ENCODE measurements around the gene RAB20.
"Not testable (repeated sequence)": the region's sequence is repeated elsewhere in the genome, so short reads cannot be mapped to it uniquely, and the experiment has no call there.

RAB20 gene

GRCh38 chr13:110509971-110510786 is 51.3 kb downstream of the RAB20 start:
- no peak for DNase-seq (ENCODE audit: low read depth)

- DNase-seq (ENCODE audit: low read depth): no peak
Observed at GRCh38 chr13:110509478-110509926, 52.0 kb downstream of the RAB20 start.

DNA sequence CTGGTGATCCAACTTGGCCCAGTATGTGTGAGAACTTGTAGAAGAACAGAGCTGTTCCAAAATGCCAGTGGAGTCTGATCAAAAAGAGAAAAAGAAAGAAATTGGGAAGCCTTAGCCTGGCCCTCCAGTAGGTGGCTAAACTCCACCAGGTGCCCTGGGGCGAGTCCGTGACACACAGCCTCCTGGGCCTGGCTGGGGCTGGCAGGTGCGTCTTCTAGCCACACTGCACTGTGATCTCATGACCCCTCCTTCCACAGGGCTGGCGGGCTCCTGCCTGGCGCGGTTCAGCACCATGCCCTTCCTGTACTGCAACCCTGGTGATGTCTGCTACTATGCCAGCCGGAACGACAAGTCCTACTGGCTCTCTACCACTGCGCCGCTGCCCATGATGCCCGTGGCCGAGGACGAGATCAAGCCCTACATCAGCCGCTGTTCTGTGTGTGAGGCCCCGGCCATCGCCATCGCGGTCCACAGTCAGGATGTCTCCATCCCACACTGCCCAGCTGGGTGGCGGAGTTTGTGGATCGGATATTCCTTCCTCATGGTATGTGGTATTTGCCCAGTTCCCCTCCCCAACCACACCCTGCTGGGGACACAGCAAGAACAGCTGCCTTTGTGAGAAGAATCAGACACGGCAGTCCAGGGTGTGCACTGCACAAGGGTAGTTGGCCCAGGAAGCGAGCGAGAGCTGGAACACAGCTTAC is 53.7 kb downstream of the RAB20 start:
- DNase-seq (ENCODE audit: low read depth): no peak

DNA sequence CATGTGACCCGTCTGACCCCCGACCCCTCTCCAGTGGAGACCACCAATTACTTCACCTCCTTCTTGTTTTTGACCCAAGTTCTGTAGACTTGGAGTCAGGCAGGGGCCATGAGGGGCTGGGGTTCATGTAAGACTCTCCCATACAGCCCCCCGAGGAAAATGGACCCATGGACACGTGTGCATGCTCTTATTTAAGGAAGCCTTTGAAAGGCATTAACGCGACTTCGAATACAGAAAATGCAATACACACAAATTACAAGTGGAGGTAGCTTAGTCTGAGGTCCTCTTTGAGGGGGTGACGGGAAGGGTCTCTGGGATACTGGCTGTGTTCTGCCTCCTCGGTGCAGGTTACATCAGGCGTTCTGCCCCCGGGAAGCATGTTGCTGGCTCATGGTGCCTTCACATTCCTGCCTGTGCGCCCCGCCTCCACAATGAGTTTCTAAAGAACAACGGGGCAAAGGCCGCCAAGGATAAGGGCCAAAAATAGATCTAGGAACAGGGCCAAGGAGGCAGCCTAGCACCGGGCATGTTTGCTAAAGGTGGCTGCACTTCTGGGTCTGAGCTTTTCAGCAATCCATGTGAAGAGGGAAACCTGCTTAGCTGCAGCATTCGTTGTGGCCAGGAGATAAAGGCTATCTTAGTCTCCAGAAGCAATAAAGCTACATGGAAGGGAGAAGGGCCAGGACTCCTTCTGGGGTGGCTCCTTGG is 54.5 kb downstream of the RAB20 start:
- DNase-seq (ENCODE audit: low read depth): no peak

- DNase-seq (ENCODE audit: low read depth): no peak
Observed at GRCh38 chr13:110506396-110506795, 55.1 kb downstream of the RAB20 start.

DNA sequence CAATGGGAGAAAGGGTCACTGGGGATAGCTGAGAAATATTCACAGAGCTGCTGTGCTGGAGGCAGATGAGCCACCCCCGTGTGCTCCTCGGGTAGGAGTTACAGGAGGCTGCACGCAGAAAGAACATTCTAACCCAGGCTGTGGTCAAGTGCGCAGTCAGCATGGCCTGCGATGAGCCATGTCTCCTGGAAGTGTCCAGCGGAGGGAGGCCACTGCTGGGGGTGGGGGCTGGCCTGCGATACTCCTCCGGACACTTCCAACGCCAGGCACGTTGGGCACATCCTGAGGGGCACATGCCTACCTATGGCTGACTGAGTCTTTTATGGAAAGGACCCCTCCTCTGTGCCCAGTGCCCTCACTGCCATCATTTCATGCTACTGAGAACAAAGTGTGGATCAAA is 55.9 kb downstream of the RAB20 start:
- DNase-seq (ENCODE audit: low read depth): no peak

- DNase-seq (ENCODE audit: low read depth): no peak
Observed at GRCh38 chr13:110503979-110504499, 57.5 kb downstream of the RAB20 start.

GRCh38 chr13:110503037-110503901 is 58.3 kb downstream of the RAB20 start:
- no peak for DNase-seq (ENCODE audit: low read depth)

DNA sequence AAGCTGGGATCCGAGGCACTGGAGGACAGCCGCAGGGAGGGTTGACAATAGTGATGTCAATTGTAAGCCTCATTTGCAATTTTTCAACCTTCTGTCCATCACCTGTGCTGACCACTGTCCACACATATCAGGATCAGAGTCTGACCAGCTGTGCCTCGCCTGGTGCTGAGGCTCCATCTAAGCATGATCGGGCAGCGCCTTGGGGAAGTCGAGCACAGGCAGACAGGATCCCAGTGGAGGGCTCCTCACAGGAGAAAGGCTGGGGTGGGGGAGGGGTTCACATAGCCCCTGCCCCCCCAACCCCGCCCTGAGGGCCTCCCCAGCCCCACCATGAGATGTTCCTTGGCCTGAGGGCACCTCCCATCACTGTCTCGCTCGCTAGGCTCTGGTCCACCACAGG is 60.3 kb downstream of the RAB20 start:
- no peak for DNase-seq (ENCODE audit: low read depth)

GRCh38 chr13:110500341-110500740 is 61.2 kb downstream of the RAB20 start:
- no peak for DNase-seq (ENCODE audit: low read depth)

DNA sequence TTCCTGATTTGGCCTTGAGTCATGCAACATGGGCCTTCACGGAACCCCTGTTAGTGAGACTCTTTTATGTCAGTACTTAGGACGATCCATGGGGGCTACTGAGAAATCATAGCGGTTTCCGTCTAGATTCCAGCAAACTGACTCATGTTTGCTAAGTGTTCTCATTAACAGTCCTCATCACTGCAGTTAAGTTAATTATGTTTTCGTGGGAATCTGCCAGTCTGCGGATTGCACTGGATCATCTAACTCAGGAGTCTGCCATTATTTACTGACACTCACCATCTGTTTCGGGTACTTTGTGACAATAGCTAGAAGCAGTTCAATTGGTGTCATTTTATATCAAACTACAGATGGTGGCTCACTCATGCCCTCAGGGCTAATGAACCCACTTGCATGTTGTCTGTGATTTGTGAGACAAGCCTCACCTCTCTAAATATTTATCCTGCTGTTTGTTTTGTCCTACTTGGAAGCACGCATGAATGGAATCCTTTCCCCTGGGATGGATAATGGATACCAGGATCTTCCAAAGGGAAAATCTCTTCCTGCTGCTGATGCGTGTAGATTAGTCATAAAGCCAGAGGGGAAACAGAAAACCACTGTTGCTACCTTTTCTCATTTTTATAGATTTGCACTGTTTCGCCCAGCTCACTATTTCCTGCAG is 61.8 kb downstream of the RAB20 start:
- no peak for DNase-seq (ENCODE audit: low read depth)

GRCh38 chr13:110498765-110499164 is 62.8 kb downstream of the RAB20 start:
- no peak for DNase-seq (ENCODE audit: low read depth)

DNA sequence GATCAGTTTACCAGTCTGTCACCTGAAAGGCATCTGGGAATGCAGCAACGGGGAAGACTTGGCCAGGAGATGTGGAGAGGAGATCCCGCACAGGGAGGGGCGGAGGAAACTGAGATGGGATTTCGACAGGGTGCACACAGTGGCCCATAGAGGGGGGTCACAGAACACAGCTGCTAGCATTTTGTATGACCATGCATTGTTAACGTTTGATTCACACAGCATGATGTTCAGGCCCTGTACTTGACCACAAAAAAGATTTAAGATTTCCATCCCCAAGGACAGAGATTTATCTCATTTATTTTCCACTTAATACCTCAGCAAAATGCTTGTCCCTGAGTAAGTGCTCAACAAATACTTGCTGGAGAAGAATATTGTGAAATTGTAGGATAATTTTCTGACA is 63.2 kb downstream of the RAB20 start:
- no peak for DNase-seq (ENCODE audit: low read depth)

DNA sequence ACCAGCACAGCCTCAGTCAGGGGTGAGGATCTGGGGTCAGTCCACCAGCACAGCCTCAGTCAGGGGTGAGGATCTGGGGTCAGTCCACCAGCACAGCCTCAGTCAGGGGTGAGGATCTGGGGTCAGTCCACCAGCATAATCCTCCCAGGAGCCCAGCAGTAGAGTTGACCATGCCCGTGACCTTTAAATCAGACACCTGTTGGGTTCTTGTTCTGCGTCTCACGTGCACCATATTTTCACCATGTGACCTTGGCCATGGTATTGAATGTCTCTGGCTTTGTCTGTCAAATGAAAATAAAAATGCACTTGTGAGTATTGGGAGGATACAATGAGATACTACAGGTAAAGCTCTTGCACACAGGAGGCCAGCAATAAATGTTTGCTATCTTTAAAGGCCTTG is 63.6 kb downstream of the RAB20 start:
- DNase-seq (ENCODE audit: low read depth): not testable (repeated sequence)

DNA sequence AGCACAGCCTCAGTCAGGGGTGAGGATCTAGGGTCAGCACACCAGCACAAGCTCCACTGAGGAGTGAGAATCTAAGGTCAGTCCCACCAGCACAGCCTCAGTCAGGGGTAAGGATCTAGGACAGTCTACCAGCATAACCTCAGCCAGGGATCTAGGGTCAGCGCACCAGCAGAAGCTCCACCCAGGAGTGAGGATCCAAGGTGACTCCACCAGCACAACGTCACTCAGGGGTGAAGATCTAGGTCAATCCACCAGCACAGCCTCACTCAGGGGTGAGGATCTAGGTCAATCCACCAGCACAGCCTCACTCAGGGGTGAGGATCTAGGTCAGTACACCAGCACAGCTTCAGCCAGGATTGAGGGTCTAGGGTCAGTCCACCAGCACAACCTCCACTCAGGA is 64.5 kb downstream of the RAB20 start:
- DNase-seq (ENCODE audit: low read depth): no peak

- DNase-seq (ENCODE audit: low read depth): no peak
Observed at GRCh38 chr13:110496281-110496680, 65.2 kb downstream of the RAB20 start.

DNA sequence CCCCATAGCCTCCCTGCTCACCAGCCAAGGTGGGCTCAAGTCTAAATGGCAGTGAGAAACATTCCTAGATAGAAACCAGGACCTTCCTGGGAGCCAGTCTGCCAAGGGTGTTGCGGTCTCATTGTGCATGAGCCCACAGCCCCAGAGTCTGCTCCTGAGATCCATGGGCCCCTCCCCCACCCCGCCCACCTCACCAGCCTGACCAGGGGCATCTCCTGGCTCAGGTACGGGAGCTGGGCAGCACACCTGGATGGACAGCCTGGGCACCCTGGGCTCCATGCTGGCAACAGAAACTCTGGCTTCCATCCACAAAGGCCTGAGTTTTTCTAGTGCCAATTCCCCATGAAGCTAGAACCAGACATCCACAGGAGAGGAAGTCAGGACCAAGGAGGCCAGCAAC is 65.6 kb downstream of the RAB20 start:
- DNase-seq (ENCODE audit: low read depth): no peak

- DNase-seq (ENCODE audit: low read depth): no peak
Observed at GRCh38 chr13:110495376-110495775, 66.1 kb downstream of the RAB20 start.

GRCh38 chr13:110493613-110494012 is 67.9 kb downstream of the RAB20 start:
- no peak for DNase-seq (ENCODE audit: low read depth)

DNA sequence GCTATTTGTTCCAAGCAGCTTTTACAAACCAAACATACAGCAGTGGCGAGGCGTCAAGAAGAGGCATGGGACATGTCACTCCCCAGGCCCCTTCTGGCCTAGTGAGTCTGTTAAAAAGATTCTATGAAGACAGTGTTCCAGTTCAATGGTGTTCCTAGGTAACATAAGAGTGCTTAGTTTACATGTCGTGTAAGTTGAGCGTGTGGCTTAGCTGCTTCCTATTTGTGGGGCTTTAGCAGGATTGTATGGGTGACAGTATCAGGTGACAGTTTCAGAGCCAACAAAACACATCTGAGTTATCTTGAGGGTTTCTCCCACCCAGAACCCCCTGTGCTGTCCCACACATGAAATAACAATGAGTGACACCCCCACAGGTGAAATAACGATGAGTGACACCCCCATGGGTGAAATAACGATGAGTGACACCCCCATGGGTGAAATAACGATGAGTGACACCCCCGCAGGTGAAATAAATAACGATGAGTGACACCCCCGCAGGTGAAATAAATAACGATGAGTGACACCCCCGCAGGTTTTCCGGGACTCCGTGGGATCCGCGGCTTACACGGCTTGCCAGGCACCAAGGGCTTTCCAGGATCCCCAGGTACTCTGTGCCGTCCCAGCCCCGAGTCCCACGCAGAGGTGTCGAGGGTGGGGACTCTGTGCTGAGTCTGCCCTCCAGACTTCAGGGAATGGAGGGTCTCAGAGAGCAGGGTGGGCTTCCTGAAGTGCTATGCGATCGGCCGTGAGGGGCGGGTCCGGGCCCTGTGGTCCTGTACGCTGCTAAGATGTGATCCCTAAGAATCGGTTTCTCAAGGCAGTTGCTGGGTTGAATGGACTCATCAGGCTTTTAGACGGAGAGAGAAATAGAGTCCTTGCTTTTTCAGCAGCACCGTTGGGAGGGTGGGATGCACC is 68.6 kb downstream of the RAB20 start:
- no peak for DNase-seq (ENCODE audit: low read depth)
